ENCODE data around the gene ATP8B1. TPM values are rescaled to one million over a fixed set of nuclear protein-coding genes. Genes with fewer than 3 reads are reported as not detected.
A peak's percentile ranks its signal among the peaks of the same experiment; 100 is the strongest.

Gene ATP8B1
- total RNA-seq, 1 experiment from 2014 or later: 5.6 TPM

- no peak overlapping the region for H3K4me3 Mint-ChIP-seq
These were observed 21.1 kb downstream of the ATP8B1 start for GRCh38 chr18:57782049-57782448.

GRCh38 chr18:57780706-57781347 lies 22.3 kb downstream of the ATP8B1 start:
- peaks cover 3% of the 10 kb centered on the region; the same call in 1 of the 2 replicates for H3K9me3 Mint-ChIP-seq
- no peak overlapping the region for H3K4me3 Mint-ChIP-seq
- ATAC-seq: no peak; the same call in 1 of the 2 replicates
- DNase-seq (ENCODE audit: low spot score): no peak
- POLR2A ChIA-PET: interaction anchor here (1.7 kb wide), 1 partner anchor 15 kb away, joined by 4 read pairs; no protein-coding TSS in a partner anchor
- peak overlapping the region; percentile 94 for H3K27ac Mint-ChIP-seq
- H3K36me3 Mint-ChIP-seq: peaks cover 3% of the 10 kb centered on the region; the same call in 1 of the 2 replicates
- no peaks in the 10 kb centered on the region for H3K27me3 Mint-ChIP-seq (ENCODE audit: low read depth)
- TF ChIP-seq STAT6 (CRISPR knock-in tag; conservative IDR thresholded peaks at IDR 0.05; ENCODE audit: low read depth) (no peak), CREB1 (CRISPR knock-in tag; IDR thresholded peaks at IDR 0.05) (no peak), ZBTB21 (CRISPR knock-in tag; IDR thresholded peaks at IDR 0.05; ENCODE audit: borderline replicate concordance) (no peak), ZNF263 (CRISPR knock-in tag; IDR thresholded peaks at IDR 0.05; ENCODE audit: low read depth) (no peak), ZMAT4 (CRISPR knock-in tag; IDR thresholded peaks at IDR 0.05) (no peak), FOXP4 (CRISPR knock-in tag; IDR thresholded peaks at IDR 0.05) (no peak)
- peaks cover 36% of the 10 kb centered on the region for H3K4me1 Mint-ChIP-seq
- CTCF ChIA-PET: no interaction called here

More at GRCh38 chr18:57782049-57782448, 21.1 kb downstream of the ATP8B1 start:
- ChIA-PET POLR2A (interaction anchor here (1.7 kb wide), 1 partner anchor 14 kb away, joined by 4 read pairs; no protein-coding TSS in a partner anchor), CTCF (no interaction called here)
- Mint-ChIP-seq H3K9me3 (peaks cover 3% of the 10 kb centered on the region; the same call in 1 of the 2 replicates), H3K27ac (no peak overlapping the region), H3K27me3 (ENCODE audit: low read depth) (no peaks in the 10 kb centered on the region), H3K36me3 (peaks cover 3% of the 10 kb centered on the region; the same call in 1 of the 2 replicates), H3K4me1 (peaks cover 30% of the 10 kb centered on the region)
- TF ChIP-seq FOXJ3 (CRISPR knock-in tag; IDR thresholded peaks at IDR 0.05; ENCODE audit: borderline replicate concordance) (no peak), ESRRA (CRISPR knock-in tag; IDR thresholded peaks at IDR 0.05; ENCODE audit: borderline replicate concordance) (no peak), ZNF121 (CRISPR knock-in tag; IDR thresholded peaks at IDR 0.05) (no peak), PREB (CRISPR knock-in tag; IDR thresholded peaks at IDR 0.05; ENCODE audit: borderline replicate concordance) (no peak), EMX1 (CRISPR knock-in tag; IDR thresholded peaks at IDR 0.05) (no peak)
- ATAC-seq (no peak), DNase-seq (ENCODE audit: low spot score) (no peak)

GRCh38 chr18:57780318-57780705 lies 22.8 kb downstream of the ATP8B1 start:
- Mint-ChIP-seq H3K27me3 (ENCODE audit: low read depth) (no peaks in the 10 kb centered on the region), H3K27ac (0 out of 2 replicates have a peak overlapping the region, but pooled peaks have one; percentile 94), H3K4me1 (peaks cover 36% of the 10 kb centered on the region), H3K36me3 (peaks cover 3% of the 10 kb centered on the region; the same call in 1 of the 2 replicates), H3K9me3 (peaks cover 3% of the 10 kb centered on the region; the same call in 1 of the 2 replicates), H3K4me3 (no peak overlapping the region)
- POLR2A ChIA-PET: no interaction called here
- DNase-seq (ENCODE audit: low spot score): no peak
- ATAC-seq: no peak
- CTCF ChIA-PET: interaction anchor here (0.7 kb wide), 1 partner anchor 130 kb away, joined by 3 read pairs; no protein-coding TSS in a partner anchor
- TF ChIP-seq ZMAT4 (CRISPR knock-in tag; IDR thresholded peaks at IDR 0.05): no peak
- no peak for TF ChIP-seq TCF7 (CRISPR knock-in tag; IDR thresholded peaks at IDR 0.05; ENCODE audit: low read depth)
- TF ChIP-seq SMAD3 (CRISPR knock-in tag; IDR thresholded peaks at IDR 0.05; ENCODE audit: borderline replicate concordance): no peak
